MM.1S (cell line): ENCODE data around the gene TTYH2.

Experiments
- CTCF ChIP-seq: fragments of 300-600 bp; sonication (generic); IDR thresholded peaks from 2 replicates; pipeline ENCODE4 v1.5.1; 2016; ENCODE audit warnings: antibody characterized with exemption, low read length, mixed read lengths
- EZH2 ChIP-seq: fragments of 300-600 bp; sonication (generic); optimal IDR thresholded peaks from 2 replicates; pipeline ENCODE3; 2017; ENCODE audit warnings: low read depth, mild to moderate bottlenecking, antibody characterized with exemption, low read length, mixed read lengths
- EZH2phosphoT487 ChIP-seq: fragments of 300-600 bp; sonication (generic); IDR thresholded peaks from 2 replicates; pipeline ENCODE4 v1.6.1; 2018; ENCODE audit warnings: antibody characterized with exemption, low read length

GRCh38 chr17:74267987-74268499 is 54.7 kb downstream of the TTYH2 start:
- TF ChIP-seq CTCF = no peak
- TF ChIP-seq EZH2phosphoT487 = no peak
- TF ChIP-seq EZH2 = no peak
